Caco-2 (cell line): ENCODE measurements around the gene RNF217. TPM values are rescaled to one million over a fixed set of nuclear protein-coding genes. Genes with fewer than 3 reads are reported as not detected.

Experiments
- BruUV-seq: library from RNA; stranded (reverse); fragments of 400-500 nt; replicated peaks from 2 replicates; lab custom pipeline; 2021; lab: Mats Ljungman, UMichigan
- CTCF ChIA-PET: fragments of 300-600 bp; sonication (Branson Sonifier 250); formaldehyde crosslinking; loops from one replicate; lab custom pipeline; 2022; ENCODE audit warnings: antibody characterized with exemption; lab: Charles Lee
- POLR2A ChIA-PET: fragments of 300-600 bp; sonication (Branson Sonifier 250); formaldehyde crosslinking; loops from one replicate; lab custom pipeline; 2022; ENCODE audit warnings: antibody characterized with exemption; lab: Charles Lee
- DNase-seq, 2 experiments: peaks; one replicate each; pipeline versions ENCODE4 v3.0.0 to v3.0.0-alpha.2; 2020 to 2022
- H3K27me3 ChIP-seq: replicated peaks from 2 replicates; pipeline ENCODE4 v1.6.0; 2011; ENCODE audit warnings: low read length; ENCODE audit not compliant: control insufficient read depth, insufficient read depth
- H3K36me3 ChIP-seq: 2 replicates; pipeline ENCODE4 v1.5.1; 2011; ENCODE audit warnings: low read length; ENCODE audit not compliant: control insufficient read depth, insufficient read depth
- H3K4me1 ChIP-seq: fragments of 250-450 bp; sonication (Bioruptor Pico); 2 replicates; pipeline ENCODE4 v1.5.1; 2020; ENCODE audit warnings: mild to moderate bottlenecking
- H3K4me3 ChIP-seq: 2 replicates; pipeline ENCODE4 v1.5.1; 2011; ENCODE audit warnings: low read depth, mild to moderate bottlenecking, control low read depth, low read length
- H3K9me3 ChIP-seq: fragments of 250-450 bp; sonication (Bioruptor Pico); 2 replicates; pipeline ENCODE4 v1.5.1; 2020; ENCODE audit warnings: mild to moderate bottlenecking, moderate library complexity
- H3K27ac Mint-ChIP-seq: one replicate; pipeline ENCODE4 v1.8.0; 2022; ENCODE audit warnings: mixed read lengths; ENCODE audit not compliant: unreplicated experiment
- H3K27me3 Mint-ChIP-seq: one replicate; pipeline ENCODE4 v1.8.0; 2022; ENCODE audit warnings: mixed read lengths; ENCODE audit not compliant: insufficient read depth, unreplicated experiment
- H3K36me3 Mint-ChIP-seq: one replicate; pipeline ENCODE4 v1.8.0; 2022; ENCODE audit warnings: mild to moderate bottlenecking, mixed read lengths; ENCODE audit not compliant: insufficient read depth, unreplicated experiment
- H3K4me1 Mint-ChIP-seq: one replicate; pipeline ENCODE4 v1.8.0; 2022; ENCODE audit warnings: low read depth, mixed read lengths; ENCODE audit not compliant: unreplicated experiment
- H3K4me3 Mint-ChIP-seq: one replicate; pipeline ENCODE4 v1.8.0; 2022; ENCODE audit warnings: mild to moderate bottlenecking, moderate library complexity, mixed read lengths; ENCODE audit not compliant: unreplicated experiment
- H3K9me3 Mint-ChIP-seq: one replicate; pipeline ENCODE4 v1.8.0; 2022; ENCODE audit warnings: mixed read lengths; ENCODE audit not compliant: unreplicated experiment
- CTCF ChIP-seq, 2 experiments: fragments of 200-600 bp in 1 of 2; IDR thresholded peaks; 1 replicate in 1 of 2; 2 replicates in 1 of 2; pipeline versions ENCODE4 v1.5.1 to v1.8.0; 2011 to 2022; ENCODE audit warnings: antibody characterized with exemption in 1 of 2, control low read depth in 1 of 2, inconsistent platforms in 1 of 2, low read depth in 1 of 2, low read length in 1 of 2, mild to moderate bottlenecking in 1 of 2, moderate library complexity in 1 of 2; ENCODE audit not compliant: insufficient read depth in 1 of 2, severe bottlenecking in 1 of 2, unreplicated experiment in 1 of 2
- intact Hi-C: fragments of 100-400 bp; cut with micrococcal nuclease; formaldehyde crosslinking; loops from one replicate; pipeline ENCODE4 v1.10.0; 2022; ENCODE audit not compliant: unreplicated experiment
- total RNA-seq: library from RNA; stranded (reverse); gene quantifications from 2 replicates; pipeline ENCODE4 v1.2.3, GENCODE V29; 2022

Gene RNF217
- total RNA-seq, 1 experiment from 2014 or later = 0.09 TPM

DNA sequence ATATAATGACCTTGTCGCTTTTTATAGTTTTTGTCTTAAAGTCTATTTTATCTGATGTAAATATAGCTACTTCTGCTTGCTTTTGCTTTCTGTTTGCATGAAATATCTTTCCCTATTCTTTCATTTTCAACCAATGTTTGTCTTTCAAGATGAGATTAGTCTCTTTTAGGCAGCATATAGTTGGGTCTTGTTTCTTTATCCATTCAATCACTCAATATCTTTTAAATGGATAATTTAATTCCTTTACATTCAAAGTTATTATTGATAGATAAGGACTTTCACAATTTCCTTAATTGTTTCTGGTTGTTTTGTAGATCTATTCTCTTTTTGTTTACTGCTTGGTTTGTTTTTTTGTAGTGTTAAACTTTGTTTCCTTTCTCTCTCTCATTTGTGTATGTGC, 147.8 kb downstream of the RNF217 start:
- ChIA-PET POLR2A (no interaction called here), CTCF (no interaction called here)
- Mint-ChIP-seq H3K36me3 (no peaks in the 10 kb centered on the region), H3K9me3 (peaks cover 37% of the 10 kb centered on the region), H3K27ac (no peak overlapping the region), H3K27me3 (peaks cover 6% of the 10 kb centered on the region), H3K4me1 (no peaks in the 10 kb centered on the region), H3K4me3 (no peak overlapping the region)
- peaks cover 5% of the 10 kb centered on the region for H3K9me3 ChIP-seq
- no TSS peak for BruUV-seq
- TF ChIP-seq CTCF (IDR thresholded peaks at IDR 0.05; ENCODE audit: insufficient read depth in 1 of 2, low read depth in 1 of 2, low read length in 1 of 2, severe bottlenecking in 1 of 2, unreplicated experiment in 1 of 2) = no peak
- H3K4me3 ChIP-seq = no peak overlapping the region
- no peaks in the 10 kb centered on the region for H3K27me3 ChIP-seq
- H3K36me3 ChIP-seq = no peaks in the 10 kb centered on the region
- H3K4me1 ChIP-seq = no peaks in the 10 kb centered on the region
- intact Hi-C loops = no loop called here
- DNase-seq = no peak

- no peaks in the 10 kb centered on the region for H3K4me1 Mint-ChIP-seq
- H3K27me3 ChIP-seq = no peaks in the 10 kb centered on the region
- peaks cover 37% of the 10 kb centered on the region for H3K9me3 Mint-ChIP-seq
- H3K4me3 ChIP-seq = no peak overlapping the region
- no peak overlapping the region for H3K27ac Mint-ChIP-seq
- peaks cover 5% of the 10 kb centered on the region for H3K9me3 ChIP-seq
- no TSS peak for BruUV-seq
- CTCF ChIA-PET = no interaction called here
- intact Hi-C loops = no loop called here
- H3K4me3 Mint-ChIP-seq = no peak overlapping the region
- peaks cover 6% of the 10 kb centered on the region for H3K27me3 Mint-ChIP-seq
- no peak for DNase-seq
- POLR2A ChIA-PET = no interaction called here
- H3K4me1 ChIP-seq = no peaks in the 10 kb centered on the region
- TF ChIP-seq CTCF (IDR thresholded peaks at IDR 0.05; ENCODE audit: insufficient read depth in 1 of 2, low read depth in 1 of 2, low read length in 1 of 2, severe bottlenecking in 1 of 2, unreplicated experiment in 1 of 2) = no peak
- no peaks in the 10 kb centered on the region for H3K36me3 ChIP-seq
- H3K36me3 Mint-ChIP-seq = no peaks in the 10 kb centered on the region
Observed at GRCh38 chr6:125111219-125111983, 149.2 kb downstream of the RNF217 start.

GRCh38 chr6:125112934-125113333, 150.7 kb downstream of the RNF217 start:
- TF ChIP-seq CTCF (IDR thresholded peaks at IDR 0.05; ENCODE audit: insufficient read depth in 1 of 2, low read depth in 1 of 2, low read length in 1 of 2, severe bottlenecking in 1 of 2, unreplicated experiment in 1 of 2) = no peak
- no peaks in the 10 kb centered on the region for H3K36me3 Mint-ChIP-seq
- no peak for DNase-seq
- ChIA-PET POLR2A (no interaction called here), CTCF (interaction anchor here (0.5 kb wide), 1 partner anchor 215 kb away, joined by 4 read pairs; no protein-coding TSS in a partner anchor)
- H3K36me3 ChIP-seq = no peaks in the 10 kb centered on the region
- no peaks in the 10 kb centered on the region for H3K27me3 ChIP-seq
- H3K9me3 ChIP-seq = peaks cover 5% of the 10 kb centered on the region
- intact Hi-C loops = no loop called here
- H3K9me3 Mint-ChIP-seq = peaks cover 37% of the 10 kb centered on the region
- H3K4me3 Mint-ChIP-seq = no peak overlapping the region
- peaks cover 6% of the 10 kb centered on the region for H3K27me3 Mint-ChIP-seq
- no peak overlapping the region for H3K27ac Mint-ChIP-seq
- BruUV-seq = no TSS peak
- no peaks in the 10 kb centered on the region for H3K4me1 Mint-ChIP-seq
- H3K4me1 ChIP-seq = no peaks in the 10 kb centered on the region
- no peak overlapping the region for H3K4me3 ChIP-seq
